SK-N-DZ (cell line): ENCODE results near the gene IFI30.
"Not testable (repeated sequence)": the region's sequence is repeated elsewhere in the genome, so short reads cannot be mapped to it uniquely, and the experiment has no call there.

Experiments used
- DNase-seq: peaks from one replicate; pipeline ENCODE4 v3.0.0-alpha.2; 2015; ENCODE audit warnings: low spot score

The IFI30 gene

DNA sequence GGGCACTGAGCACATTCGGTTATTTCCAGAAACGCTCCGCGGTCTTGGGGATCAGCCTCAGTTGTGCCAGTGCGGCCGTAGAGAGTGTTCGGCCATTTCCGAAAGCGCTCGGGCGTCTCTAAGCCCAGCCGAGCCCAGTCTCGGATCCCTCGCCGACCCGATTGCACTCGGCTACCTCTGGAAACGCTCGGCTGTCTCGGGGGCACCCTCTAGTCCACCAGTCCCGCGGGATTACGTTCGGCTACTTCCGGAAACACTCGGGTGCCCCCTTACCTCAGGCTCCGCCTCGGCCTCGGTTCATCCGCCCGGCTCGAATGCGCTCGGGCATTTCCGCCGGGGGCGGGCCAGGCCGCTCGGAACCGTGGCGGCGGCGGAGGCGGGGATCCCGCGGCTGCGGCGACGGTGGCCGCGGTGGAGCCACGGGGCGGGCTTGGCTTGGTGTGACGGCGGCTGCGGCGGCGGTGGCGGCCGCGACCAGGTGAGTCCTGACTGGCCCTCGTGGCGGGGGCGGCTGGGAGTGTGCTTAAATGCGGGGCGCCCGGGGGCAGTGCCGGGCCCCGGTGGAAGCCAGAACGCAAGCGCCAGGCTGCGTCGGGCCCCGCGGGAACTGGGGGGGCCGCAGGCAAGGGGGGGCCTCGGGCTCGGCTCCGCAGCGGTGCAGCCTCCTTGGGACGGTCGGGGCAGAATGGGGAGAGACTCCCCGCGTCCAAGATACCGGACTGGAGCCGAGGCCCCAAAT, 20.6 kb upstream of the IFI30 start, which contains the start of gene PIK3R2:
Gene PIK3R2 (plus strand): TSS at position 347 of the 739 bp plus-strand sequence. CDS start 2,717 bp downstream, outside the sequence.
- DNase-seq: peak; percentile 98

DNA sequence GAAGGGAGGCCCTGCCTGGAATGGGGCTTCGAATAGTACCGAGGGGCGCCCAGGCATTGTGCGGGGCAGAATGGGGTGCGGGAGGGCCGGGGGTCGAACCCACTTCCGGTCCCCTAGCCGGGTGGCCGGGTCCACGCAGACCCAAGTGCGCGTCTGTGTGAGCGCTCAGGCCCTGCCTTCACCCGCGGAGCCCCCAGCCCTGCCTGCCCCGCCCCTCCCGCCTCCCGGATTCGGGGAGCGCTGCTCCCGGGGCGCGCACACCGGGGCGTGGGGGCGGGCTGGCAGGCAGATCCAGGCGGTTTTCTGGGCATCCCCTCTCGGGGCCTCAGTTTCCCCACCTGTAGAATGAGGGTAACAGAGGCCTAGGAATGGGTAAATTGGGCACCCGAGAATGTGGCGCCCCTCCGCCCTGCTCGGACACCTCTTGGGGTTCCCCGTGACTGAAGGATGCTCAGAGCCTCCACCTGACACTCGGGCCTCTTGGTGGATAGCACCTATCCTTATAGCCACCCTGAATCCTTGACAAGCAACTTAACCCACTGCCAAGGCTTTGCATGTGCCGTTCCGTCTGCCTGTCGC, 20.0 kb upstream of the IFI30 start:
- DNase-seq: no peak

DNA sequence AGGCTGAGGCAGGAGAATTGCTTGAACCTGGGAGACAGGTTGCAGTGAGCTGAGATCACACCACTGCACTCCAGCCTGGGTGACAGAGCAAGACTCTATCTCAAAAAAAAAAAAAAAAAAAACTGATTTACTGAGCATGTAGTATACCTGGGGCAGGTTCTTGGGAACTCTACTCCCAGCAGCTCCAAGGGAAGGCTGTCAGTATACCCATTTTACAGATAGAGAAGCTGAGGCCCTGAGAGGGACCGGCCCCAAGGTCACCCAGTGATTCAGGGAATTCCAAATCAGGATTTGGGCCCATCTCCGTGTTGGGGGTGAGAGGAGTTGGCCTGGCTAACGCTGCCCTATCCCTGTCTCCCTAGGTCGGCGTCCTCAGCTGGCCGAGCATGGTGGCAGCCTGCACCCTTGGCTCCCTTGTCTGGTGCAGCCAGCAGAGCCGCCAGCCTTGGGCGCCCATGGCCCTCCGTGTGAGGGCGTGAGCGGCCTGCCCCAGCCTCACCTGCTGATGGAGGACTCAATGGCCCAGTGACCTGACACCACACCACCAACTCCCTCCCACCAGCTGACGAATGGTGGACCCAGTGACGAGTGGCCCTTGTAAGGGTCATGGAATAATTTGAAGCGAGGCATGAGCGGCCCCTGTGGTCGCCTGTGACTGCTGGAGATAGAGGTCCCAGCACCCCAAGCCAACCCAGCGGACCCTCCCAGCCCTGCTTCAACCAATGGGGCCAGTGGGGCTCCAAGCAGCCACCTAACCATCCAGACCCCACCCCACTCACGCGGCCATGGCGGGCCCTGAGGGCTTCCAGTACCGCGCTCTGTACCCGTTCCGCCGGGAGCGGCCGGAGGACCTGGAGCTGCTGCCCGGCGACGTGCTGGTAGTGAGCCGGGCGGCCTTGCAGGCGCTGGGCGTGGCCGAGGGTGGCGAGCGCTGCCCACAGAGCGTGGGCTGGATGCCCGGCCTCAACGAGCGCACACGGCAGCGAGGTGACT, 18.2 kb upstream of the IFI30 start:
- no peak for DNase-seq

DNA sequence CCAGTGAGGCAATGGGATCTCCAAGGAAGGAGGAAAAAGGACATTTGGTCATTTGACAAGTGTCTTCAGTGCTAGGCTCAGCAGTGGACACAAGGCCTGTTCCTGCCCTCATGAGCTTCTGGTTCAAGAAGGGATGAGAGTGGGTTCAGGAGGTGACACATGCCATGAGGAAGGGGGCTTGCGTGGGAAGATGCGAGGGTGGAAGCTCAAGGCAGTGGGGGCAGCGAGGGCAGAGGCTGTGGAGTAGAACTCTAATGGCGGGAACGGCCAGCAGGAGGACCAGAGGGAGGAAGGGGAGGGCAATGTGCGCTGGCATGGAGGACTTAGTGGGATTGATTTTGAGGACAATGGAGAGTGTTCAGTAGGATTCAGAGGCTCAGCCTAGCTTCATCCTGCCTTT, 17.3 kb upstream of the IFI30 start:
- no peak for DNase-seq

DNA sequence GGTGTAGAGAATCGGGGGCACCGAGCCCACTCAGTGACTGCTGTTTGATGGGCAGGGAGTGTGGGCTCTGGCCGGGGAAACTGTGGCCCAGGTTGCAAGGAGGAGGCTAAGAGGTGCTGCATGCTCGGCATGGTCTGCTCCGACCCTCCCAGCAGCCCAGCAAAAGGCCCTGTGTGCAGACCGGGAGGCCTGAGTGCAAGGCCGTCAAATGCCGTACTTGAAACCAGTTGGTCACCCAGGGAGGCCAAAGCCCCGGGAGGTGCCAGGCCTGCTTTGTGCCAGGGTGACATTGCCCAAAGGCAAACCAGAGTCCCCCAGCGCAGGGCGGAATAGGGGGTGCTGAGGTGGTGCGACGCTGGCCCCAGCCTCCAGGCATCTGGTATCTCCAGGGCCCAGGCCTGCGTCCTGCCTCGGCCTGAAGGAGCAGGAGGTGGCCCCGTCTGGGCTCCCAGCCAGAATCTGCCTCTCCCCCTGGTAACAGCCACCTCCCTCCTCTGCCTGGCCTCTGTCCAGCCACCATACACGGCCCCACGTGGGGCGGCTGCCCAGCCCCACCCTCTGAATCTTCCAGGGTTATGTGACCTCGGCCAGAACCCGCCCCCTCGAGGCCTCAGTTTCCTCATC, 16.7 kb upstream of the IFI30 start:
- DNase-seq: peak; percentile 60

DNA sequence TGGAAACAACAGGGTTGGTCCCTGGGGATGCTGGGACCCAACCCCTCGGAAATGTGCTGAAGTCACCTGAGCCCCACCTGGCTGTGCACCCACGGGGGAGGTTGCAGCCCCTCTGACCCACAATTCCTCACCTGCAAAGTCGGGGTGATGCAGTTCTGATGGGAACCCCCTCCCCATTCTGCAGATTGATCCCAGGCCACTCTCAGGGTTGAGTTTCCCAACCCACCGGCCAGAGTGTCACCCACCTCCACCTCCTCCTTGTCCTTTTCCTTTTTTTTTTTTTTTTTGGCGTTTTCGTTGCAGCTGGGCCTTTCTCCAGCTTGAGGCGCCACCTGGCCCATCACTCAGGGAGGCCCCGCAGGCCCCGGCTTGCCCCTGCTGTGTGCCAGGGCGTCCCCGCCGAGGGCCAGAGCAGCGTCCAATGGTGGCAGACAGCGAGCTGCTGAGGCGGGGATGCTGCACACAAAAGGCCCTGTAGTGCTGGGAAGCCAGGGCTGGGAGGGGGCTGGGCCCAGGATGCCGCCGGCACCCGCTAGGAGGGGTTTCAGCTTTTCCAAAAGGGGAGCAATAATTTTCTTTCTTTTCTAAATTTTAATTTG, 16.0 kb upstream of the IFI30 start:
- peak; percentile 62 for DNase-seq

DNA sequence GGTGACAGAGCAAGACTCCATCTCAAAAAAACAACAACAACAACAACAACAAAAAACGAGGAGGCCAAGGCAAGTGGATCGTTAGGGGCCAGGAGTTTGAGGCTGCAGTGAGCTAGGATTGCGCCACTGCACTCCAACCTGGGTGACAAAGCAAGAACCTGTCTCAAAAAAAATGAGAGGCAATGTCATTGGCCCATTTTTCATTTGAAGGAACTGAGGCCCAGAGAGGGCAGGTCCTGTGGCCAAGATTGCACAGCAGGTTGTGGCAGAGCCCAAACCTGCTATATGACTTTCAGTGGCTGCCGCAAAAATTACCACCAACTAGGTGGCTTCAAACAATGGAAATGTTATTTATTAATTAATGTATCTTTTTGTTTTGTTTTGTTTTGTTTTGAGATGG, 15.1 kb upstream of the IFI30 start:
- no peak for DNase-seq

DNA sequence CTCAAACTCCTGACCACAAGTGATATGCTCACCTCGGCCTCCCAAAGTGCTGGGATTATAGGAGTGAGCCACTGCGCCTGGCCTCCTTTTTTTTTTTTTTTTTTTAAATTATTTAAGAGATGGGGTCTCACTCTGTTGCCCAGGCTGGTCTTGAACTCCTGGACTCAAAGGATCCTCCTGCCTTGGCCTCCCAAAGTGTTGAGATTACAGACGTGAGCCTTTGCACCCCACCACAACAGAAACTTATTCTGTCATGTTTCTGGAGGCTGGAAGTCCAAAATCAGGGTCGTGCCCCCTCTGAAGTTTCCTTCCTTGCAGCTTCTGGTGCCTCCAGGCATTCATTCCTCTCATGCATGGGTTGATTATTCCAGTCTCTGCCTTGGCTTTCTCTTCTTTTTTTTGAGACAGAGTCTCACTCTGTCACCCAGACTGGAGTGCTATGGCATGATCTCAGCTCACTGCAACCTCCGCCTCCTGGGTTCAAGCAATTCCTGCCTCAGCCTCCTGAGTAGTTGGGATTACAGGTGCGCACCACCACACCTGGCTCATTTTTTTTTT, 14.5 kb upstream of the IFI30 start:
- not testable (repeated sequence) for DNase-seq

DNA sequence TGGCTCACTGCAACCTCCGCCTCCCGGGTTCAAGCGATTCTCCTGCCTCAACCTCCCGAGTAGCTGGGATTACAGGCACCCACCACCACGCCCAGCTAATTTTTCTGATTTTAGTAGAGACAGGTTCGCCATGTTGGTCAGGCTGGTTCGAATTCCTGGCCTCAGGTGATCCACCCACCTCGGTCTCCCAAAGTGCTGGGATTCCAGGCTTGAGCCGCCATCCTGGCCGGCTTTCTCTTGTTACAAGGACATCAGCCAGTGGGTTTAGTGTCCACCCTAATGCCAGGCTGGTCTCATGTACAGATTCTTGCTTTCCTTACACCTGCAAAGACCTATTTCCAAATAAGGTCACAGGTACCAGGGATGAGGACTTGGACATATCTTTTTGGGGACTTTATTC, 13.8 kb upstream of the IFI30 start:
- DNase-seq: no peak

DNA sequence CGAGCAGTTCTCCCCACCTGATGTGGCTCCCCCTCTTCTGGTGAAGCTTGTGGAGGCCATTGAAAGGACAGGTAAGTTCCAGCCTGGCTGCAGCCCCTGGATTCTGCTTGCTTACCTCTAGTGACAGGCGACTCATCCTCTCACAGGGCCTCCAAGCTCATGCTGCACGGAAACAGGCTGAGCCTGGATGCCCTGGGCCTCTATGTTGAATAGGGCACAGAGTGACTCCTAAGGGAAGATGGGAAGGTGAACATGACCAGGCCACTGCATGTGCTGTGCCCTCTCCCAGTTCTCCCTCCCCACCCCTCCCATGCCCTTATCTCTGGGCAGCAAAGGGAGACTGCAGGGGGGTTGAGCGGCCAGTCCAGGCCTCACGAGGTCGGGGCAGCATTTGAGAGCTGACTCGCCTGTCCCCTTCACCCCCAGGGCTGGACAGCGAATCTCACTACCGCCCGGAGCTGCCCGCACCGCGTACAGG, 13.1 kb upstream of the IFI30 start:
- no peak for DNase-seq

DNA sequence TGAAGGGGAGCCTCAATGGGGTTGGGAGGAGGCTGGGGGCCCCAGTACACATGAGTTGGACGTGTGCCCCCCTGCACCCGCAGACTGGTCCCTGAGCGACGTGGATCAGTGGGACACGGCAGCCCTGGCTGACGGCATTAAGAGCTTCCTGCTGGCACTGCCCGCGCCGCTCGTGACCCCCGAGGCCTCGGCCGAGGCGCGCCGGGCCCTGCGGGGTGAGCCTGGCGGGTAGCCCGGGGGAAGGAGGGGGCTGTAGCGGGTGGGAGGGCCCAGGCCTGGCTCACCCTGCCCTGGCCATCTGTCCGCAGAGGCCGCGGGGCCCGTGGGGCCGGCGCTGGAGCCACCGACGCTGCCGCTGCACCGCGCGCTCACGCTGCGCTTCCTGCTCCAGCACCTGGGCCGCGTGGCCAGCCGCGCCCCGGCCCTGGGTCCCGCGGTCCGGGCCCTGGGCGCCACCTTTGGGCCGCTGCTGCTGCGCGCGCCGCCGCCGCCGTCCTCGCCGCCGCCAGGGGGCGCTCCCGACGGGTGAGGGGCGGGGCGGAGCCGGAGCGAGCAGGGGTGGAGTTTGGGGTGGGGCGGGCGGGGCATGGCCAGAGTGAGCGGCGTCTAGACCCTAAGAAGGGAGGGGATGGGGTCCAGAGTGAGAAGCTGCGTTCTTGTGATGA, 12.5 kb upstream of the IFI30 start:
- peak; percentile 32 for DNase-seq

DNA sequence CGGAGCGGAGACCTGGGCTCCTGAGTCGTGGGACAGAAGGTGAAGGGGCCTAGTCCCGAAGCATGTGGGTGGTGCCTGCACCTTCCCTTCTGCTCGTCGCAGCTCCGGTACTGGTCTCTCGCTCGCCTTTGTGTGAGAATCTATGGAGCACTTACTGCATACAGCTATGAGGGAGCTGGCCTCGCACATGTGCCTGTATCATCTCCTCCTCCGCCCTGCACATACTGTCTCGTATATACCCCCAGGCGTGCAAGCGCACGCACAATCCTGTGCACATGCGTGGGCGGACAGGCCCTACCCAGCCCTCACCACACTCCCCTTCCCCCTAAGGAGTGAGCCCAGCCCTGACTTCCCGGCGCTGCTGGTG, 12.0 kb upstream of the IFI30 start:
- DNase-seq: no peak

DNA sequence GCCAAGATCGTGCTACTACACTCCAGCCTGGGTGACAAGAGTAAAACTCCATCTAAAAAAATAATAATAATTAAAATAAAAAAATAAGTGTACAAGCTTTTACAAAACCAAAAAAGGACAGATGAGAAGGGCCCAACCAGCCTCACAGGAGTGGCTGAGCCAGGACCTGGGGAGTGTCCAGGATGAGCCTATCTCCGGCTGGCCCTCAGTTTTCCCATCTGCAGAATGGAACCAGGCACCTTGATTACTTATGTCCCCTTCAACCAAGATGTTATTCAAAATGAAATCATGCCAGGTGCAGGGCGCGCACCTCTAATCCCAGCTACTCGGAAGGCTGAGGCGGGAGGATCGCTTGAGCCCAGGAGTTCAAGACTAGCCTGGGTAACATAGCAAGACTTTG, 9.5 kb upstream of the IFI30 start:
- no peak for DNase-seq

DNA sequence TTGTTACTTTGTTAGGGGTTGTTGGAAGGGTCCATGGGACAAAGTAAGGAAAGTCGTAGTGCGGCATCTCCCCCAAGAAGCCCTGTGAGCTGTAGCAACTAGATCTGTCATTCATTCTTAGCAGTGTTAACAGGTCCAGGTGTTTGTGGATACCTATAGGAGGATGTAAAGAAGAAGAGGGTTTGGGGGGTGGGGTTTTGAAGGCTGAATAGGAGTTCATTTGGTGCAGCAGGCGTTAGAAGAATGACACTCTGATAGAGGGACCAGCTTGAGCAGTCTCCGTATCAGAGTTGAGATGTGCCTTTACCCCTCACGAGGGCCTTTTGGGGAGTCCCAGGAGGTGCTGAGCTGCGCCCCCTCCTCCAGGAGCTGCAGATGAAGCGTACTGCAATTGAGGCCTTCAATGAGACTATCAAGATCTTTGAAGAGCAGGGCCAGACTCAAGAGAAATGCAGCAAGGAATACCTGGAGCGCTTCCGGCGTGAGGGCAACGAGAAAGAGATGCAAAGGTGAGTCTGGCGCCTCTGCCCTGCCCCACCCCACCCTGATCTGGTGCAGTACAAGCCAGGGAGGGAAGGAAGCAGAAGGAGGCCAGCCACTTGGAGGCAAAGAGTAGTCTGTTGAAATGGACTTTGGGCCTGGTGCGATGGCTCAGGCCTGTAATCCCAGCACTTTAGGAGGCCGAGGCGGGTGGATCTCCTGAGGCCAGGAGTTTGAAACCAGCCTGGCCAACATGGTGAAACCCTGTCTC, 7.6 kb upstream of the IFI30 start:
- no peak for DNase-seq

DNA sequence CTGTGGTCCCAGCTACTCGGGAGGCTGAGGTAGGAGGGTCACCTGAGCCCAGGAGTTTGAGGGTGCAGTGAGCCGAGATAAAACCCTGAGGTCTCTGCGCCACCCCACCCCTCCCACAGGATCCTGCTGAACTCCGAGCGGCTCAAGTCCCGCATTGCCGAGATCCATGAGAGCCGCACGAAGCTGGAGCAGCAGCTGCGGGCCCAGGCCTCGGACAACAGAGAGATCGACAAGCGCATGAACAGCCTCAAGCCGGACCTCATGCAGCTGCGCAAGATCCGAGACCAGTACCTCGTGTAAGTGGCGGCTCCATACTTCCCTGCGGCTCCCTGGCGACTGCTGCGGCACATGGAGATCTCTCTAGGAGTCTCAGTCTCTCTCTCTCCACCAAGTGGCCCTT, 6.6 kb upstream of the IFI30 start:
- DNase-seq: no peak

DNA sequence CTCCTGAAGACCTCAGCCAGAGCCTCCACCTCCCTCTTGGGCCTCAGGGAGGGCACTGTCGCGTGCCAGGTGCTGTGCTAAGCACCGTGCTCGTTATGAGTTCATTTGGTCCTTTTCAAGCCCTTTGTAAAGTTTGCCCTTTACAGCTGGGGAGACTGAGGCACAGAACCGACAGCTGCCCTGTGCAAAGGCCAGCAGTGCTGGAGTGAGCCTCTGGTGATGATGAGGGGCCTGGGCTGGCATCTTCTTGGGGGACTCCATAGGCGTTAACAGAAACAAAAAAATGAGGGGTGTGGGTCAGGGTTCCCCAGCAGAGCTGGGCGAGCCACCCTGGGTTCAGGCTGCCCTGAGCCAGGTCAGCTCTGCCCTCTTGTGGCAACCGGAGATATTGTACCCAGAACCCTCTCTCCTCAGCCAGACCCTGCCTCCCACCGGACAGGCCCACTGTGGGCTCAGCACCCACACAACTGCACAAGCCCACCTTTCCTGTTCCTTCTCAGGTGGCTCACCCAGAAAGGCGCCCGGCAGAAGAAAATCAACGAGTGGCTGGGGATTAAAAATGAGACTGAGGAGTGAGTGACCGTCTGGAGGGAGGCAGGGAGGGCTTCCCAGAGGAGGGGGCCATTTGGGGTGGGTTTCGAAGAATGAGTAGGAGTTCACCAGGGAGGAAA, 5.5 kb upstream of the IFI30 start:
- DNase-seq: no peak

DNA sequence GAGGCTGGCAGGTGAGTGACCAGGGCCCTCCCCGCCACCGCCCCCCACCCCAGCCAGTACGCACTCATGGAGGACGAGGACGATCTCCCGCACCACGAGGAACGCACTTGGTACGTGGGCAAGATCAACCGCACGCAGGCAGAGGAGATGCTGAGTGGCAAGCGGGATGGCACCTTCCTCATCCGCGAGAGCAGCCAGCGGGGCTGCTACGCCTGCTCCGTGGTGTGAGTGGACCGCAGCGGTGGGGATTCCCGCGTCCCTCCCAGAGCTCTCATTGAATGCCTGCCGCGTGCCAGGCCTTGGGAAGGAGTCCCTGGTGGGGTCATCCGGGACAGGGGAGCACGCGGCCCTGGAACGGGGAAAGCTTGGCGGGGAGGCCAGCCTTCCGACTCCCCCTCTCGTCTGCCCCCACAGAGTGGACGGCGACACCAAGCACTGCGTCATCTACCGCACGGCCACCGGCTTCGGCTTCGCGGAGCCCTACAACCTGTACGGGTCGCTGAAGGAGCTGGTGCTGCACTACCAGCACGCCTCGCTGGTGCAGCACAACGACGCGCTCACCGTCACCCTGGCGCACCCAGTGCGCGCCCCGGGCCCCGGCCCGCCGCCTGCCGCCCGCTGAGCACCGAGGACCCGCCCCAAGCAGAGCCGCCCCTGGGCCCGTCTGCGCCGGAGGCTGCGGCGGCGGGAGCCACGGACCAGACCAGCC, 4.8 kb upstream of the IFI30 start:
- DNase-seq: no peak

DNA sequence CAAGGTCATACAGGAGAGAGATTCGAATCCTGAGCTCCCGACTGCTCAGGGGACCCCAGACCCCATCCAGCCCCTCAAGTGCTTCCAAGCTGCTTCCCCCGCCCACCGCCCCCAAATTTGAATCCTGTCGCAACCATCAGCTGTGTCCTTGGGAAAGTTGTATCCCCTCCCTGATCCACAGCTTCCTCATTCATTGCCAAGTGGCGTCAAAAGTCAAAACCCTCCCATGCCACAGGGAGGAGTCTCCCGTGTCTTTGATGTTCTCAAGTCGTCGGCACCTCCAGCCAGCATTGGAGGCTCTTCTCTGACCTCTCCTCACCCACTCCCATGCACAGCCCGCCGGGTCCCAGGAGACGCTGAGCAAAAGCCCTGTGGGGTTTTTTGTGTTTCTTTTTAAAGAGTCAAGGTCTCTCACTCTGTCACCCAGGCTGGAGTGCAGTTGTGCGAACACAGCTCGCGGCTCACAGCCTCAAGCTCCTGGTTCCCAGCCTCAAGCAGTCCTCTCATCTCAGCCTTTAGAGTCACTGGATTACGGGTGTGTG, 2.8 kb upstream of the IFI30 start:
- no peak for DNase-seq
